ENCODE results near the gene ZDHHC24. TPM values are rescaled to one million over a fixed set of nuclear protein-coding genes. Genes with fewer than 3 reads are reported as not detected.

The ZDHHC24 gene
- polyA plus RNA-seq, 1 donor from 2014 or later: 15.9 TPM

DNA sequence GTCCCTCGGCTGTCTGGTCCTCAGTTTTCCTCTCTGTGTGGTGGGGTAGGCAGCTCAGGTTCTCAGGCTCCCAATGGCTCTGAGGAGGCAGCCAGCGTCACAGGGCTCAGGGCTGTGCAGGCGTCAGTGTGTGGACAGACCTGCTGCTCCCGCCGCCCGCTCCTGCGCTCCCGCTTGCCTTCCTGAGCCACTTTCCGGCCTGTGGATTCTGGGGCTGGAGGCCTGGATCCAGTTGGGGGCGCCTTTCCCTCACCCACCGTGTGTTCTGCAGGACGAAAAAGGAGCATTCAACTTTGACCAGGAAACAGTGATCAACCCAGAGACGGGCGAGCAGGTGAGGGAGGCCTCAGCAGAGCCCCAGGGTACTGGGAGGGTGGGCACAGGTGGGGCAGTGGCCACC, 50.9 kb downstream of the ZDHHC24 start:
- Histone ChIP-seq H4K20me1 (ENCODE audit: insufficient read depth) (no peaks in the 10 kb centered on the region), H3K9me2 (ENCODE audit: insufficient read depth, low read length) (no peaks in the 10 kb centered on the region), H3K27me3 (ENCODE audit: insufficient read depth, low read depth, low read length) (no peaks in the 10 kb centered on the region), H3K36me3 (ENCODE audit: insufficient read depth, low read length) (no peaks in the 10 kb centered on the region), H3F3A (ENCODE audit: insufficient read depth, low read length, poor library complexity, severe bottlenecking) (no peaks in the 10 kb centered on the region), H2AFZ (ENCODE audit: low read depth, low read length) (no peak overlapping the region), H3K79me2 (replicated peaks; ENCODE audit: insufficient read depth, low read length) (no peaks in the 10 kb centered on the region), H3K9me3 (ENCODE audit: low read length) (no peaks in the 10 kb centered on the region), H3K4me3 (ENCODE audit: low read length) (no peak overlapping the region), H3K27ac (ENCODE audit: low read length) (no peak overlapping the region), H3K4me2 (ENCODE audit: low read length) (no peak overlapping the region), H3K9ac (ENCODE audit: low read length) (no peak overlapping the region)
- TF ChIP-seq MXI1 (conservative IDR thresholded peaks at IDR 0.05; ENCODE audit: poor library complexity, severe bottlenecking) (no peak), TAF1 (IDR thresholded peaks at IDR 0.05; ENCODE audit: low read depth) (no peak), RAD21 (conservative IDR thresholded peaks at IDR 0.05) (no peak), POLR2AphosphoS5 (IDR thresholded peaks at IDR 0.05) (no peak), EZH2 (IDR thresholded peaks at IDR 0.05; ENCODE audit: borderline replicate concordance, insufficient read depth, low read length, poor library complexity, severe bottlenecking) (no peak), EP300 (conservative IDR thresholded peaks at IDR 0.05; ENCODE audit: poor library complexity, severe bottlenecking) (no peak), SMC3 (conservative IDR thresholded peaks at IDR 0.05; ENCODE audit: poor library complexity) (no peak)
- TF ChIP-seq, protein P1, sequence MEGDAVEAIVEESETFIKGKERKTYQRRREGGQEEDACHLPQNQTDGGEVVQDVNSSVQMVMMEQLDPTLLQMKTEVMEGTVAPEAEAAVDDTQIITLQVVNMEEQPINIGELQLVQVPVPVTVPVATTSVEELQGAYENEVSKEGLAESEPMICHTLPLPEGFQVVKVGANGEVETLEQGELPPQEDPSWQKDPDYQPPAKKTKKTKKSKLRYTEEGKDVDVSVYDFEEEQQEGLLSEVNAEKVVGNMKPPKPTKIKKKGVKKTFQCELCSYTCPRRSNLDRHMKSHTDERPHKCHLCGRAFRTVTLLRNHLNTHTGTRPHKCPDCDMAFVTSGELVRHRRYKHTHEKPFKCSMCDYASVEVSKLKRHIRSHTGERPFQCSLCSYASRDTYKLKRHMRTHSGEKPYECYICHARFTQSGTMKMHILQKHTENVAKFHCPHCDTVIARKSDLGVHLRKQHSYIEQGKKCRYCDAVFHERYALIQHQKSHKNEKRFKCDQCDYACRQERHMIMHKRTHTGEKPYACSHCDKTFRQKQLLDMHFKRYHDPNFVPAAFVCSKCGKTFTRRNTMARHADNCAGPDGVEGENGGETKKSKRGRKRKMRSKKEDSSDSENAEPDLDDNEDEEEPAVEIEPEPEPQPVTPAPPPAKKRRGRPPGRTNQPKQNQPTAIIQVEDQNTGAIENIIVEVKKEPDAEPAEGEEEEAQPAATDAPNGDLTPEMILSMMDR (IDR thresholded peaks at IDR 0.05; ENCODE audit: poor library complexity, severe bottlenecking): no peak
- TF ChIP-seq, protein P2, sequence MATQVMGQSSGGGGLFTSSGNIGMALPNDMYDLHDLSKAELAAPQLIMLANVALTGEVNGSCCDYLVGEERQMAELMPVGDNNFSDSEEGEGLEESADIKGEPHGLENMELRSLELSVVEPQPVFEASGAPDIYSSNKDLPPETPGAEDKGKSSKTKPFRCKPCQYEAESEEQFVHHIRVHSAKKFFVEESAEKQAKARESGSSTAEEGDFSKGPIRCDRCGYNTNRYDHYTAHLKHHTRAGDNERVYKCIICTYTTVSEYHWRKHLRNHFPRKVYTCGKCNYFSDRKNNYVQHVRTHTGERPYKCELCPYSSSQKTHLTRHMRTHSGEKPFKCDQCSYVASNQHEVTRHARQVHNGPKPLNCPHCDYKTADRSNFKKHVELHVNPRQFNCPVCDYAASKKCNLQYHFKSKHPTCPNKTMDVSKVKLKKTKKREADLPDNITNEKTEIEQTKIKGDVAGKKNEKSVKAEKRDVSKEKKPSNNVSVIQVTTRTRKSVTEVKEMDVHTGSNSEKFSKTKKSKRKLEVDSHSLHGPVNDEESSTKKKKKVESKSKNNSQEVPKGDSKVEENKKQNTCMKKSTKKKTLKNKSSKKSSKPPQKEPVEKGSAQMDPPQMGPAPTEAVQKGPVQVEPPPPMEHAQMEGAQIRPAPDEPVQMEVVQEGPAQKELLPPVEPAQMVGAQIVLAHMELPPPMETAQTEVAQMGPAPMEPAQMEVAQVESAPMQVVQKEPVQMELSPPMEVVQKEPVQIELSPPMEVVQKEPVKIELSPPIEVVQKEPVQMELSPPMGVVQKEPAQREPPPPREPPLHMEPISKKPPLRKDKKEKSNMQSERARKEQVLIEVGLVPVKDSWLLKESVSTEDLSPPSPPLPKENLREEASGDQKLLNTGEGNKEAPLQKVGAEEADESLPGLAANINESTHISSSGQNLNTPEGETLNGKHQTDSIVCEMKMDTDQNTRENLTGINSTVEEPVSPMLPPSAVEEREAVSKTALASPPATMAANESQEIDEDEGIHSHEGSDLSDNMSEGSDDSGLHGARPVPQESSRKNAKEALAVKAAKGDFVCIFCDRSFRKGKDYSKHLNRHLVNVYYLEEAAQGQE (IDR thresholded peaks at IDR 0.05; ENCODE audit: borderline replicate concordance): no peak

DNA sequence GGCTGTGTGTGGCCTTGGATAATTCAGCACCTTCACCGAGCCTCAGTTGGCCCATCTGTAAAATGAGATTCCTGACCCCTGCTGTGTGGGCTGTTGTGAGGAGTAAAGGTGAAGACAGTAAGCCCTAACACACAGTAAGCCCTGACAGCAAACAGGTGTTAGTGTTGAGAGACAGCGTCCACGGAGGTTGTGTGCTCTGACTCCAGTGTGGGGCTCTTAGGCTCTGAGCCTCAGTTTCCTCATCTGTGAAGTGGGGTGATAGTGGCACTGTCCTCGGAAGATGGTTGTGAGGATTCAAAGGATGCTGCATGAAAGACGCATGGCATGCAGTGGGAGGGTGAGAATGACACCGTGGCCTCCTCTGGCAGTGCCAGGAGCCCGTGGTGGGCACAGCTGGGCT, 51.4 kb downstream of the ZDHHC24 start:
- H3K79me2 ChIP-seq (replicated peaks; ENCODE audit: insufficient read depth, low read length): no peaks in the 10 kb centered on the region
- H3K9ac ChIP-seq (ENCODE audit: low read length): no peak overlapping the region
- TF ChIP-seq EP300 (conservative IDR thresholded peaks at IDR 0.05; ENCODE audit: poor library complexity, severe bottlenecking) (no peak), POLR2AphosphoS5 (IDR thresholded peaks at IDR 0.05) (no peak), TAF1 (IDR thresholded peaks at IDR 0.05; ENCODE audit: low read depth) (no peak), EZH2 (IDR thresholded peaks at IDR 0.05; ENCODE audit: borderline replicate concordance, insufficient read depth, low read length, poor library complexity, severe bottlenecking) (no peak), SMC3 (conservative IDR thresholded peaks at IDR 0.05; ENCODE audit: poor library complexity) (no peak), MXI1 (conservative IDR thresholded peaks at IDR 0.05; ENCODE audit: poor library complexity, severe bottlenecking) (no peak), RAD21 (conservative IDR thresholded peaks at IDR 0.05) (no peak)
- TF ChIP-seq, protein P1 (IDR thresholded peaks at IDR 0.05; ENCODE audit: poor library complexity, severe bottlenecking): no peak
- TF ChIP-seq, protein P2 (IDR thresholded peaks at IDR 0.05; ENCODE audit: borderline replicate concordance): no peak
- H3K36me3 ChIP-seq (ENCODE audit: insufficient read depth, low read length): no peaks in the 10 kb centered on the region
- H3K9me2 ChIP-seq (ENCODE audit: insufficient read depth, low read length): no peaks in the 10 kb centered on the region
- no peak overlapping the region for H3K27ac ChIP-seq (ENCODE audit: low read length)
- H3K4me3 ChIP-seq (ENCODE audit: low read length): no peak overlapping the region
- H3F3A ChIP-seq (ENCODE audit: insufficient read depth, low read length, poor library complexity, severe bottlenecking): no peaks in the 10 kb centered on the region
- H3K4me2 ChIP-seq (ENCODE audit: low read length): no peak overlapping the region
- H2AFZ ChIP-seq (ENCODE audit: low read depth, low read length): no peak overlapping the region
- H4K20me1 ChIP-seq (ENCODE audit: insufficient read depth): no peaks in the 10 kb centered on the region
- H3K27me3 ChIP-seq (ENCODE audit: insufficient read depth, low read depth, low read length): no peaks in the 10 kb centered on the region
- no peaks in the 10 kb centered on the region for H3K9me3 ChIP-seq (ENCODE audit: low read length)
